Measurements from ENCODE around the gene HDGFL2. TPM values are rescaled to one million over a fixed set of nuclear protein-coding genes. Genes with fewer than 3 reads are reported as not detected.
A peak's percentile ranks its signal among the peaks of the same experiment; 100 is the strongest.

The HDGFL2 gene
- total and polyA plus RNA-seq, 2 experiments from 2014 or later = 123 to 186 TPM

- Histone ChIP-seq H3K27me3 (no peaks in the 10 kb centered on the region), H3K4me3 (no peak overlapping the region), H3K9me3 (ENCODE audit: low read depth) (no peaks in the 10 kb centered on the region), H3K4me1 (ENCODE audit: low read depth) (no peaks in the 10 kb centered on the region), H3K27ac (no peak overlapping the region), H3K36me3 (peaks cover 13% of the 10 kb centered on the region)
- no peak for DNase-seq (ENCODE audit: low read depth in 1 of 2, low spot score in 1 of 2)
- TF ChIP-seq CTCF (IDR thresholded peaks at IDR 0.05; ENCODE audit: low read depth, low read length) = no peak
These were observed 37.7 kb upstream of the HDGFL2 start for GRCh38 chr19:4434391-4434790.

DNA sequence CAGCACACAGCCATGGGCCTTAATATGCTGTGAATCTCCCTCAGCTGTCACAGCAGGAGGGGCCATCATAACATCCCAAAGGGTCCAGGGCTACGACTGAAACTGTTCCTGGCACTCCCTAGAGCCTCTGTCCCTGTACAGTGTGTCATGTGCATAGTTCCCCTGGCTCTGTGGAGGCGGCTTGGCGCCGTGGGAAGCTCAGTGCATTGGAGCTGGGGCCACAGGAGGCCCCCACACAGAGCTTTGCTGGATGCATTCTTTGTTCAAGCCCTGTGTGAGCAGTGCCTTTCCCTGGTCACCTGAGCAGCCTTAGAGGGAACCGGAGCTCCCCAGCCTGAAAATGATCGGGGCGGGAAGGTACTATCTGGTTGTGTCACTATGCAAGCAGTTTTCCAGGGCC, 35.9 kb upstream of the HDGFL2 start:
- Histone ChIP-seq H3K9me3 (ENCODE audit: low read depth) (no peaks in the 10 kb centered on the region), H3K27me3 (no peaks in the 10 kb centered on the region), H3K4me3 (no peak overlapping the region), H3K36me3 (peaks cover 10% of the 10 kb centered on the region), H3K27ac (no peak overlapping the region), H3K4me1 (ENCODE audit: low read depth) (no peaks in the 10 kb centered on the region)
- DNase-seq (ENCODE audit: low read depth in 1 of 2, low spot score in 1 of 2) = no peak
- no peak for TF ChIP-seq CTCF (IDR thresholded peaks at IDR 0.05; ENCODE audit: low read depth, low read length)

DNA sequence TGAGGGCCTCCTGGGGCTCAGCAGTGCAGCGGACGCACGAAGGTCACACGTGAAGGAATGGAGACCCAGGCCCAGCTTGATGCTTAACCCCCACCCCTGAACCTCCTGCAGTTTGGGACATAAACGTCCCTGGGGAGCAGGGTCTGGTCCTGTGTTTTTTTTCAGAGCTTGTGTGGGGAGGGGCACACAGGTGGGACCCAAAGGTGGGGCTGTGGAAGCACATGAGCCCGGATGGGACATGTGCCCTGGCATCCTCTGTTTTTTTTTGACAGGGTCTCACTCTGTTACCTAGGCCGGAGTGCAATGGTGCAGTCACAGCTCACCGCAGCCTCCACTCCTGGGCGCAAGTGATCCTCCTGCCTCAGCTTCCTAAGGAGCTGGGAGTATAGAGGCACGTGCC, 35.0 kb upstream of the HDGFL2 start:
- H3K9me3 ChIP-seq (ENCODE audit: low read depth) = no peaks in the 10 kb centered on the region
- H3K4me1 ChIP-seq (ENCODE audit: low read depth) = no peaks in the 10 kb centered on the region
- no peak for DNase-seq (ENCODE audit: low read depth in 1 of 2, low spot score in 1 of 2)
- H3K27ac ChIP-seq = no peak overlapping the region
- H3K27me3 ChIP-seq = no peaks in the 10 kb centered on the region
- no peak for TF ChIP-seq CTCF (IDR thresholded peaks at IDR 0.05; ENCODE audit: low read depth, low read length)
- H3K36me3 ChIP-seq = peaks cover 3% of the 10 kb centered on the region
- H3K4me3 ChIP-seq = no peak overlapping the region

DNA sequence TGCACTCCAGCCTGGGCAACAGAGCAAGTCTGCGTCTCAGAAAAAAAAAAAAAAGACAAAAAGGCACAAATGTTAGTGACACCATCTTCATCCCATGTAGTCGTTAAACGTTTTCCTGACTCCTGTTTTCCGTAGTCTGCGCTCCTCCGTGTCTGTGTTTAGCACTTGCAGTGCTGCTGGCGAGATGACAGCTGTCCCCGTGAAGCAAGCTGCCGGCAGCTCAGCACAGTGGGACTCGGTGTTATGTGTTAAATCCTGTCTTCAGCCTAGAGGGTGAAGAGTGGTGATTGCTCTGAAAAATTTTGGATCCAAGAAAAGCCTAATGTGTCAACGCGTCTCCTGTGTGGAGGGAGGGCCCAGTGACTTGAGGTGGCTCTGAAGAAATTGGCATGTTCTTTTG, 32.9 kb upstream of the HDGFL2 start:
- Histone ChIP-seq H3K27ac (peak overlapping the region; percentile 61), H3K4me3 (no peak overlapping the region), H3K4me1 (ENCODE audit: low read depth) (no peaks in the 10 kb centered on the region), H3K27me3 (no peaks in the 10 kb centered on the region), H3K36me3 (no peaks in the 10 kb centered on the region), H3K9me3 (ENCODE audit: low read depth) (no peaks in the 10 kb centered on the region)
- peak in 1 of 2 donors; percentile 36 for DNase-seq (ENCODE audit: low read depth in 1 of 2, low spot score in 1 of 2)
- TF ChIP-seq CTCF (IDR thresholded peaks at IDR 0.05; ENCODE audit: low read depth, low read length) = no peak

- DNase-seq (ENCODE audit: low read depth in 1 of 2, low spot score in 1 of 2) = no peak
- no peak overlapping the region for H3K27ac ChIP-seq
- H3K36me3 ChIP-seq = peaks cover 11% of the 10 kb centered on the region
- no peak for TF ChIP-seq CTCF (IDR thresholded peaks at IDR 0.05; ENCODE audit: low read depth, low read length)
- no peaks in the 10 kb centered on the region for H3K4me1 ChIP-seq (ENCODE audit: low read depth)
- no peaks in the 10 kb centered on the region for H3K9me3 ChIP-seq (ENCODE audit: low read depth)
- no peaks in the 10 kb centered on the region for H3K27me3 ChIP-seq
- H3K4me3 ChIP-seq = no peak overlapping the region
These were observed 29.9 kb upstream of the HDGFL2 start for GRCh38 chr19:4441994-4442818.

Data from cardiac muscle cell (in vitro differentiated cells and primary cell).